GM12878 (cell line): Measurements from ENCODE around the gene TBCK.

ENCODE experiments used
- MTA3 ChIP-seq: IDR thresholded peaks from 2 replicates; pipeline ENCODE4 v1.6.1; 2012; ENCODE audit warnings: low read length, inconsistent platforms, borderline replicate concordance
- POLR2A ChIP-seq: IDR thresholded peaks from 2 replicates; pipeline ENCODE4 v1.6.1; 2011; ENCODE audit warnings: low read depth, mild to moderate bottlenecking, low read length

DNA sequence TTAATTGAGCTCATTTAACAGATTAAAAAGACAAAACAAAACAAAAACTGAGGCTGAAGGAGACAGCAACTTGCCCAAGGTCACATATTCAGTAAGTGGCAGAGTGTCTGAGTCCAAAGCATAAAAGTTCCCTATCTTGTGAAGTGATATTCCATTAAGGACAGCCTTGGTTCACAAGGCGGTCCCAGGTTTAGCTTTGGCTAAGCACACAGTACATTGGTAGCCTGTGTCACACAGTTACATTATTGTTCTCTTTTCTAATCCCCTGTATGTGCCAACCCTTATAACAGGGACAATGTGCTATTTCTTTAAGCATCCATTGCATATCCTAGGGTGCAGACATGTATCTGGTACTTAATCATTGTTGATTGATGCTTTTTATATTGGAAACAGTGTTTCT is 280.8 kb downstream of the TBCK start:
- TF ChIP-seq MTA3 (no peak), POLR2A (no peak)
